NCI-H187 (cell line): Measurements from ENCODE around the gene ACP4.
"Not testable (repeated sequence)": the region's sequence is repeated elsewhere in the genome, so short reads cannot be mapped to it uniquely, and the experiment has no call there.

Experiments used
- DNase-seq, 2 experiments: peaks; one replicate each; lab custom pipeline; 2025; lab: John Stamatoyannopoulos, UW

The ACP4 gene, protein sequence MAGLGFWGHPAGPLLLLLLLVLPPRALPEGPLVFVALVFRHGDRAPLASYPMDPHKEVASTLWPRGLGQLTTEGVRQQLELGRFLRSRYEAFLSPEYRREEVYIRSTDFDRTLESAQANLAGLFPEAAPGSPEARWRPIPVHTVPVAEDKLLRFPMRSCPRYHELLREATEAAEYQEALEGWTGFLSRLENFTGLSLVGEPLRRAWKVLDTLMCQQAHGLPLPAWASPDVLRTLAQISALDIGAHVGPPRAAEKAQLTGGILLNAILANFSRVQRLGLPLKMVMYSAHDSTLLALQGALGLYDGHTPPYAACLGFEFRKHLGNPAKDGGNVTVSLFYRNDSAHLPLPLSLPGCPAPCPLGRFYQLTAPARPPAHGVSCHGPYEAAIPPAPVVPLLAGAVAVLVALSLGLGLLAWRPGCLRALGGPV

DNA sequence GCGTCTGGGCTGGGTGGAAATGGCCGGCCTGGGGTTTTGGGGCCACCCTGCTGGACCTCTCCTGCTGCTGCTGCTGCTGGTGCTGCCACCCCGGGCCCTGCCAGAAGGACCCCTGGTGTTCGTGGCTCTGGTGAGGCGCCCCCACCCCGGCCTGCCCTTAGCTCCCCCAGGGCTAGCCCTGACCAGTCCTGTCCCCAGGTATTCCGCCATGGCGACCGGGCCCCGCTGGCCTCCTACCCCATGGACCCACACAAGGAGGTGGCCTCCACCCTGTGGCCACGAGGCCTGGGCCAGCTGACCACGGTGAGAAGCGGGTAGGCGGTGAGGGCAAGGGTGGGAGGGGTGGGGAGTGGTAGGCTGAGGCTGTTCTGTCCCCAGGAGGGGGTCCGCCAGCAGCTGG, at the start of gene ACP4:
ACP4 (plus strand) TSS at position 20 of the 400 bp plus-strand sequence; CDS start at position 20, 0 bp downstream.
- no peak for DNase-seq

DNA sequence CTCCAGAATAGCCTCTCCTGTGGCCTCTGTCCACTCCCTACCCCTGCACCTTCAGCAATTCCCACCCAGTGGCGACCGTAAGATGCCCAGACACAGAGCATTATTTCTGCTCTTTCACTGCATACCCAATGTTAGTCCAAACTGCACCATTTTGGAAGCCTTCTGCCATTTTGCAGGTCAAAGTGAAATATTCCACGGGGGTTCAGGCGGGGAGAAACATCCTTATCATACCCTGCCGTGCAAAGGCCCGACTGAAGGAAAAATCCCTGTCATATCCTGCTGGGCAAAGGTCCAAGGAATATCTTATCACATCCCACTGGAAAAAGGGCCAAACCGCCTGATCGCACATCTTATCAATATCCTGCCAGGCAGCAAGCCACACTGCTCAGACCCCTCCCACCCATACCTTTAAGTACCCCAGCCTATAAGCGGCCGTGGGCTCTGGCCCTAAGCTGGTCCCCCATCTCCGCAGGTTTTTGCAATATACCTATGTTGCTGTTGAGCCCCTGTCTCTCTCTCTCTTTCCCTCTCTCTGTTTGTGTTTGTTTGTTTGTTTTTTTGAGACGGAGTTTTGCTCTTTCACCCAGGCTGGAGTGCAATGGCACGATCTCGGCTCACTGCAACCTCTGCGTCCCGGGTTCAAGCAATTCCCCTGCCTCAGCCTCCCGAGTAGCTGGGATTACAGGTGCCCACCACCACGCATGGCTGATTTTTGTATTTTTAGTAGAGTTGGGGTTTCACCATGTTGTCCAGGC, 48.9 kb upstream of the ACP4 start:
- no peak for DNase-seq

DNA sequence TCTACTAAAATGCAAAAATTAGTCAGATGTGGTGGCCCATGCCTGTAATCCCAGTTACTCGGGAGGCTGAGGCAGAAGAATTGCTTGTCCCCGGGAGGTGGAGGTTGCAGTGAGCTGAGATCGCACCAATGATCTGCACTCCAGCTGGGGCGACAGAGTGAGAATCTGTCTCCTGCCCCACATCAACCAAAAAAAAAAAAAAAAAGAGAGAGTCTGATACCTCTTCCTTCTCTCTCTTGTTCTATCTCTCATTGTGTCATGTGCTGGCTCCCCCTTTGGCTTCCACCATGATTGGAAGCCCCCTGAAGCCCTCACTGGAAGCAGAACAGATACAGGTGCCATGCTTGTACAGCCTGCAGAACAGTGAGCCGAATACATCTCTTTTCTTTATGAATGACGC, 46.7 kb upstream of the ACP4 start:
- DNase-seq, result no peak

DNA sequence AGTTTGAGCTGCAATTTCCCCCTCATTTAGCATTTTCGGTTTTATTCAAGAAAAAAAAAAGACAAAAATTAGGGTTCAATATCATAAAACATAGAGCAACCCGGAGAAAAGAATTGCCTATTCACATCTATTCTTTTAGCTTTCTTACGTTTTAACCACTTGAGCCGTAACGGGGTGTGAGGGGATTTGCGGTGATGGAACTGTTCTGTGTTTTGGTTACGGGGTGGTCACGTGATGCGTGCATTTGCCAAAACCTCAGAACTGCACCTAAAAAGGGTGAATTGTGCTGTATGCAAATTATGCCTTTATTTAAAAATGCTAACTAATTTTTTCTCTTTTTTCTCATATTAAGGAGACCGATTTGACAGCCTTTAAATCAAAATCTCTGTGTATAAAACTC, 45.0 kb upstream of the ACP4 start:
- DNase-seq, result no peak

DNA sequence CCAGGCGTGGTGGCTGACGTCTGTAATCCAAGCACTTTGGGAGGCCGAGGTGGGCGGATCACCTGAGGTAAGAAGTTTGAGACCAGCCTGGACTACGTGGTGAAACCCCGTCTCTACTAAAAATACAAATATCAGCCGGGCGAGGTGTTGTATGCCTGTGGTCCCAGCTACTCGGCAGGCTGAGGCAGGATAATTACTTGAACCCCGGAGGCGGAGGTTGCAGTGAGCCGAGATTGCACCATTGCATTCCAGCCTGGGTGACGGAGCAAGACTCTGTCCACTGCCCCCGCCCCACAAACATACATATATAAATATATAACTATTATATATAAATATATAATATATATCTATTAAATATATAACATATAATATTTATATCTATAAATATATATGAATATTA, 43.1 kb upstream of the ACP4 start:
- DNase-seq, result not testable (repeated sequence)

DNA sequence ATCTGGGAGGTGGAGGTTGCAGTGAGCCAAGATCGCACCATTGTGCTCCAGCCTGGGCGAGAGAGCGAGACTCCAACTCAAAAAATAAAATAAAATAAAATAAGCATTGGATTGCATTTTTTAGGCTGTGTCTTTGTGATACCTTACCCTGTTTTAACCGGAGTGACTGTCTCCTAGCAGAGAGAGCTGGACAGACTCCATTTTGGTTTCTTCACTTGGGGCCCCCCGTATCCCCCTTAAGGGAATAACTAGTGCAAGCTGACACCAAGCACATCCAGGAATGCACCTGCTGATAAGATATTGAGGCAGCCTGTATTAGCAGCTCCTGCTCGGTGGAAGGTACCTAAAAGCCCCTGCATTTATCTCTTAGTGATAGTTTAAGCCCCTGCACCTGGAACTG, 40.7 kb upstream of the ACP4 start:
- DNase-seq, result no peak

DNA sequence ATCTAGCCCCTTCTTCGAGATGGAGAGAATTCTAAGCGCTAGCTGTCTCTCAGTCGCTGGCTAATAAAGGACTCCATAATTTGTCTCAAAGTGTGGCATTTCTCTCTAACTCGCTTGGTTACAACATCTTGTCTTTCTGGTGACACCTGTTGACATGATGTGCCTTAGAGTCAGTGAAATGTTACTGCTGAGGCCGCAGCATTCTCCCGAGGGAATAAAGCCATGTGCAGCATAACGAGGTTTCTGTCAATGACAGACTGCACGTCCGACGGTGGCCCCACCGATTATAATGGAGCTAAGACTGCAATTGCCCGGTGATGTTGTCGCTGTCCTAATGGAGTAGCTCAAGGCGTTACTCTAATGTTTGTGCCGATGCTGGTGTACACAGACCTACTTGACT, 40.2 kb upstream of the ACP4 start:
- DNase-seq, result no peak

DNA sequence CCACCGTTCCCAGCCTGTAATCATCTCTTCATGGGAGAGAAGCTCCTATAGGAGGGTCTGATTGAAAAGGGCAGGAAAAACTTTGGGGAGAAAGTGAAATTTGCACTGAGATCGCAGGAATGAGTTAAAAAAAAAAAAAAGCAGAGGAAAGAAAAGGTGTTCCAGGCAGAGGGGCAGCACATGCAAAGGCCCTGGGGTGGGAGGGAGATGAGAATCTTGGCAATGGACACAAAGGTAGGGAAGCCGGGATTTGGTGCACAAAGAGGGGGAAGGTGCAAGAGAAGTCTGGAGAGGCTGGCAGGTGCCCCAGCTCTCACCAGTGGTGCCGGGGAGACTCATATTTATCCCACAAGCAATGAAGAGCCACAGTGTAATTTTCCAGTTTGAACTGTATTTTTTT, 36.3 kb upstream of the ACP4 start:
- no peak for DNase-seq

DNA sequence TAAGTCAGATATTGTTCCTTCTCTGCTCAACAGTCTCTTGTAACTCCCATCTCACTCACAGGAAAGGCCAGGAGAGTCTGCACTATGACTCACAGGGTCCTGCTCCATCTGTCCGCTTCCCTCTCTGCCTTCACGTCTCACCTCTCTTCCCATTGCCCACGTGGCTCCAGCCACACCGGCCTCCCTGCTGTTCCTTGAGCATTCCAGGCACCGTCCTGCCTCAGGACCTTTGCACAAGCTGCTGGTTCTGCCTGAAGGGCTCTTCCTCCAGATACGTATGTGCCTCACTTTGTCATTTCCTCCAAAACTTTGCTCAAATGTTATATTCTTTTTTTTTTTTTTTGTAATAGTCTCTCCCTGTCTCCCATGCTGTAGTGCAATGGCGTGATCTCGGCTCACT, 34.0 kb upstream of the ACP4 start:
- DNase-seq, result not testable (repeated sequence)

DNA sequence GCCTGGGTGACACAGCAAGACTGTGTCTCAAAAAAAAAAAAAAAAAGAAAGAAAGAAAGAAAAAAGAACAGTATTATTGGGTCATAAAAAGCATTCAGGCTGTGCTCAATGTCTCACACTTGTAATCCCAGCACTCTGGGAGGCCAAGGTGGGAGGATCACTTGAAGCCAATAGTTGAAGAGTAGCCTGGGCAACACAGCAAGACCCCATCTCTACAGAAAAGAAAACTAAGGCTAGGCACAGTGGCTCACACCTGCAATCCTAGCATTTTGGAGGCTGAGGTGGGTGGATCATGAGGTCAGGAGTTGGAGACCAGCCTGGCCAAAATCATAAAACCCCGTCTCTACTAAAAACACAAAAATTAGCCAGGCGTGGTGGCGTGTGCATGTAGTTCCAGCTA, 32.6 kb upstream of the ACP4 start:
- not testable (repeated sequence) for DNase-seq

DNA sequence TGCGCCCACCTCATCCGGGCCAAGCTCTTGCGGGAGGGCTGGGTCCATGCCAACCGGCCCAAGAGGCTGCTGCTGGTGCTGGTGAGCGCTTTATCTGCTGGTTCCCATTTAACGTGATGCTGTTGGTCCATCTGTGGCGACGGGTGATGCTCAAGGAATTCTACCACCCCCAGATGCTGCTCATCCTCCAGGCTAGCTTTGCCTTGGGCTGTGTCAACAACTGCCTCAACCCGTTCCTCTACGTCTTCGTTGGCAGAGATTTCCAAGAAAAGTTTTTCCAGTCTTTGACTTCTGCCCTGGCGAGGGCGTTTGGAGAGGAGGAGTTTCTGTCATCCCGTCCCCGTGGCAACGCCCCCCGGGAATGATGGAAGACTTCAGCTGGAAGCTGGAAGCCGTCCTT, 31.1 kb upstream of the ACP4 start:
- not testable (repeated sequence) for DNase-seq

DNA sequence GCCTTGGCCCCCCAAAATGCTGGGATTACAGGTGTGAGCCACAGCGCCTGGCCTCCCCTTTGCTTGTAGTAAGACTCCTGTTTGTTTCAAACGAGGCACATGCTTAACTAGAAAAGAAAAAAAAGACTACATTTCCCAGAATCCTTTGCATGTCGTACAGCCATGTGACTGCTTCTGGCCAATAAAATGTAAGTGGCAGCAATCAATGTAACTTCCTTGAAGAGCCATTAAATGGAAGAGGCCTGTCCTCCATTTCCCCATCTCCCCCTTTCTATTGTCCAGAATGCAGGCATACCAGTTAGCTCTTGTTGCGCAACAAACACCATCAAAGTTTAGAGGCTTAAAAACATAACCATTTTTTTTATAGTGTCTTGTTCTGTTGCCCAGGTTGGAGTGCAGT, 30.3 kb upstream of the ACP4 start:
- DNase-seq, result no peak

DNA sequence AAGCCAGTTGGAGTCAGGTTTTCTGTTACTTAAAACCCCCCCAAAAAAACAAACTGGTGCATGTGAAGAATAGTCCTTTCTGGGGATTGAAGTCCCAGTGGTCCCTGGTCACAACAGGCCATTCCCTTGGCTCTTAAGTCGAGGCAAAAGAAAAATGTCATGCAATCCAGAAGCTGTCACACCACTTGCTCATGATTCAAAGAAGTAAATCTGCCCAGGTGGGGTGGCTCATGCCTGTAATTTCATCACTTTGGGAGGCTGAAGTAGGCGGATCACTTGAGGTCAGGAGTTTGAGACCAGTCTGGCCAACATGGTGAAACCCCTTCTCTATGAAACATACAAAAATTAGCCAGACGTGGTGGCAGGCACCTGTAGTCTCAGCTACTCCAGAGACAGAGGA, 28.7 kb upstream of the ACP4 start:
- DNase-seq, result not testable (repeated sequence)

DNA sequence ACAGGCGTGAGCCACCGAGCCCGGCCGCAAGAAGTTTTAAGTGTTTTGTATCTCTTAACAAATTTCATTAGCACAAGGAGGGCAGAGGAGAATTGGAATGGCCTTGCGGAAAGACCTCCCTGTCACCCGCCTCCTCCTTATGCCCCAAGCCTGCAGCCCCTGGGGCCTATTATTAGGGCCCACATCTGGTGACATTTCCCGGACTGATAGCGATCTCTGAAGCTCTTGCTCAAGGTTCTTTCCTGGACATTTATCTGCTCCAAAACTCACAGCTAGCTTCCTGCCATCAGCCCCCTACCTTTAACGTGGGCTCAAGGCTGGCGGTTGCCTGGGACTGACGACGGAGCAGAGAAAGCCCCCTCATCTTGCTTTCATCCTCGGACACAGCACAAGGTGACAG, 26.7 kb upstream of the ACP4 start:
- DNase-seq, result not testable (repeated sequence)

DNA sequence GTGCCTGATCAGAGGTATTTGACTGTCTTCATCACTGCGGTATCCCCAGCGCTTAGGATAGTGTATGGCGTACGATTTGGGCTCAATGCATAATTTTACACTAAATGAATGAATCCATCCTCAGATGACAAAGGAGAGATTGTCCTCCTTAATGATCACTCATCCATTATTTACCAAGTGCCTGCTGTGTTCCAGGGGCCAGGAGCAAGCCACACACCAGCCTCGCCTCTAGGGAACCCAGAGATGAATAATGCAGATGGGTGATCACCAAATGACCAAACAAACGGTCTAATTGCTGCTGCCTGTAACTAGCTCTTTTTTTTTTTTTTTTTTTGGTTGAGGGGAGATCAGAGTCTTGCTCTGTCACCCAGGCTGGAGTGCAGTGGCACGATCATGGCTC, 25.8 kb upstream of the ACP4 start:
- no peak for DNase-seq

DNA sequence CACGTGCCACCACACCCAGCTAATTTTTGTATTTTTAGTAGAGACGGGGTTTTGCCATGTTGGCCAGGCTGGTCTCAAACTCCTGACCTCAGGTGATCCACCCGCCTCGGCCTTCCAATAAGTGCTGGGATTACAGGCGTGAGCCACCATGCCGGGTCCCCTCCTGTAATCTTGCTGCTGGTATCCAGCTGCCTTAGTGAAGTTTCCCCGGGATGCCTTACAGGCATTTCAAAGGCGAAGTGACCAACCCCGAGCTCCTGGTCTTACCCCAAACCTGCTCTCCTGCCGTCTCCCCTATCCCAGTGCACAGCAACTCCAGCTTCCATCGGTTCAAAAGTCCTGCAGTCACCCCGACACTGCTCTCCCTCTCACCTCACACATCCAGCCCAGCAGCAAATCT, 23.5 kb upstream of the ACP4 start:
- DNase-seq, result not testable (repeated sequence)

DNA sequence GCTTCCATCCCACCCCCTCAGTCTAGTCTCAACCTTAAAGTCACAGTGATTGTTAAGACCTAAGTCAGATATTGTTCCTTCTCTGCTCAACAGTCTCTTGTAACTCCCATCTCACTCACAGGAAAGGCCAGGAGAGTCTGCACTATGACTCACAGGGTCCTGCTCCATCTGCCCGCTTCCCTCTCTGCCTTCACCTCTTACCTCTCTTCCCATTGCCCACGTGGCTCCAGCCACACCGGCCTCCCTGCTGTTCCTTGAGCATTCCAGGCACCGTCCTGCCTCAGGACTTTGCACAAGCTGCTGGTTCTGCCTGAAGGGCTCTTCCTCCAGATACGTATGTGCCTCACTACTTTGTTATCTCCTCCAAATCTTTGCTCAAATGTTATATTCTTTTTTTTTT, 23.0 kb upstream of the ACP4 start:
- not testable (repeated sequence) for DNase-seq

DNA sequence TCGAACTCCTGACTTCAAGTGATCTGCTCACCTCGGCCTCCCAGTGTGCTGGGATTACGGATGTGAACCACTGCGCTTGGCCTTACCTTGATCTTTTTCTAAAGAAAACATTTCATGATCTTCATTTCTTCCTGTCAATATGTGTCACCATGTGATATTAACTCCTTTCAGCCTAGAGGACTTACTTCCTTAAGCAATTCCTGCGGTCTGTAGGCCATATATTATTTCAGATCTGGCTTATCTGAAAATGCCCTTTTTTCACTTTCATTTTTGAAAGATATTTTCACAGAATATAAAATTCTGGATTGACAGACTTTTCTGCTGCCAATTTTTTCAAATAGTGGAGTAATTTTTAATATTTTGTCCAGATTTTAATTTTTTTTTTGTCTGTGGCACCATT, 21.9 kb upstream of the ACP4 start:
- no peak for DNase-seq

DNA sequence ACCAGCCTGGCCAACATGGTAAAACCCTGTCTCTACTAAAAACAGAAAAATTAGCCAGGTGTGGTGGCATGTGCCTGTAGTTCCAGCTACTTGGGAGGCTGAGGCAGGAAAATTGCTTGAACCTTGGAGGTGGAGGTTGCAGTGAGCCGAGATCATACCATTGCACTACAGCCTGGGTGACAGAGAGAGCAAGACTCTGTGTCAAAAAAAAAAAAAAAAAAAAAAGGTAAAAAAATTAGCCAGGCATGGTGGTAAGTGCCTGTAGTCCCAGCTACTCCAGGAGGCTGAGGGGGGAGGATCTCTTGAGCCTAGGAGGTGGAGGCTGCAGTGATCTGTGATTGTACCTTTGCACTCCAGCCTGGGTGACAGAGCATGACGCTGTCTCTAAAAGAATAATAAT, 20.1 kb upstream of the ACP4 start, which contains the start of gene GPR32:
GPR32 (plus strand) TSS at position 301 of the 400 bp plus-strand sequence. CDS start 137 bp downstream, outside the sequence.
- DNase-seq, result not testable (repeated sequence)

DNA sequence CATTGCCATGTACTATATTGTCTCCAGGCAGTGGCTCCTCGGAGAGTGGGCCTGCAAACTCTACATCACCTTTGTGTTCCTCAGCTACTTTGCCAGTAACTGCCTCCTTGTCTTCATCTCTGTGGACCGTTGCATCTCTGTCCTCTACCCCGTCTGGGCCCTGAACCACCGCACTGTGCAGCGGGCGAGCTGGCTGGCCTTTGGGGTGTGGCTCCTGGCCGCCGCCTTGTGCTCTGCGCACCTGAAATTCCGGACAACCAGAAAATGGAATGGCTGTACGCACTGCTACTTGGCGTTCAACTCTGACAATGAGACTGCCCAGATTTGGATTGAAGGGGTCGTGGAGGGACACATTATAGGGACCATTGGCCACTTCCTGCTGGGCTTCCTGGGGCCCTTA, 19.3 kb upstream of the ACP4 start:
- DNase-seq, result no peak

DNA sequence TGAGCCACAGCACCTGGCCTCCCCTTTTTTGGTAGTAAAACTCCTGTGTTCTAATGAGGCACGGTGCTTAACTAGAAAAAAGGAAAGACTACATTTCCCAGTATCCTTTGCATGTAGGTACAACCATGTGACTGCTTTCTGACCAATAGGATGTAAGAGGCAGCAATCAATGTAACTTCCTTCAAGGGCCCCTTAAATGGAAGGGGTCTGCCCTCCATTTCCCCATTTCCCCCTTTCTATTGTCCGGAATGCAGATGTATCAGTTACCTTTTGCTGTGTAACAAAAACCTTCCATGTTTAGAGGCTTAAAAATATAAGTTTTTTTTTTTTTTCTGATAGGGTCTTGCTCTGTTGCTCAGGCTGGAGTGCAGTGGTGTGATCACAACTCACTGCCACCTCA, 17.7 kb upstream of the ACP4 start:
- DNase-seq, result no peak

DNA sequence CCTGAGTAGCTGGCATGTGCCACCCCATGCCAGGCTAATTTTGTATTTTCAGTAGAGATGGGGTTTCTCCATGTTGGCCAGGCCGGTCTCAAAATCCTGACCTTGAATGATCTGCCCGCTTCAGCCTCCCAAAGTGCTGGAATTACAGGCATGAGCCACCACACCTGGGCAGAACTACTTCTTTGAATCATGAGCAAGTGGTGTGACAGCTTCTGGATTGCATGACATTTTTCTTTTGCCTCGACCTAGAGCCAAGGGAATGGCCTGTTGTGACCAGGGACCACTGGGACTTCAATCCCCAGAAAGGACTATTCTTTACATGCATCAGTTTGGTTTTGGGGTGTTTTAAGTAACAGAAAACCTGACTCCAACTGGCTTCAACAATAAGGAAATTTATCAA, 17.3 kb upstream of the ACP4 start:
- DNase-seq, result not testable (repeated sequence)

DNA sequence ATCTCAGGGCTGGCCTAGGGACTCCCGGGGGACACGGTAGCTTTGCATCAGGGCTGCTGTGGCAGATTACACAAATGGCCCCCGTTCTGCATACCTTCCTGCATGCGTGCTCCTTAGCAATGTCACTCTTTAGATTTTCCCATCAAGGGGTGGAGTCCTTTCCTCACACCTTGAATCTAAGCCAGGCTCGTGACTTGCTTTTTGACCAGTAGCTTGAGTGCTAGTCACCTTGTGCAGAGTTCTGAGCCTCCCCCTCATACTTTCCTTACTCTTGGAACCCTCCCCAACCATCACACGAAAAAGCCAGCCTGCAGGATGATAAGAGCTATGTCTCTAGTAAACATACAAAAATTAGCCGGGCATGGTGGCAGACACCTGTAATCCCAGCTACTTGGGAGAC, 16.8 kb upstream of the ACP4 start:
- not testable (repeated sequence) for DNase-seq
